NCI-H226 (cell line): ENCODE data around the gene DMBX1.

ENCODE experiments used
- DNase-seq: peaks from one replicate; pipeline ENCODE4 v3.0.0-alpha.2; 2015

The DMBX1 gene

GRCh38 chr1:46489638-46490405 is at the start of gene DMBX1:
Gene DMBX1 (plus strand): TSS chr1:46489836. CDS start chr1:46507011, 17,175 bp downstream.
- DNase-seq, result no peak

GRCh38 chr1:46440478-46440877 is 49.2 kb upstream of the DMBX1 start:
- DNase-seq, result no peak

GRCh38 chr1:46442317-46443161 is 47.1 kb upstream of the DMBX1 start:
- DNase-seq, result peak; percentile 76

- DNase-seq, result no peak
Observed at GRCh38 chr1:46444466-46444865, 45.2 kb upstream of the DMBX1 start.

GRCh38 chr1:46445773-46446256 is 43.8 kb upstream of the DMBX1 start:
- no peak for DNase-seq

GRCh38 chr1:46446646-46447498 is 42.8 kb upstream of the DMBX1 start:
- peak; percentile 47 for DNase-seq

GRCh38 chr1:46447499-46448108 is 42.0 kb upstream of the DMBX1 start:
- no peak for DNase-seq

GRCh38 chr1:46448109-46448911 is 41.3 kb upstream of the DMBX1 start:
- DNase-seq, result no peak

- no peak for DNase-seq
Observed at GRCh38 chr1:46449223-46450159, 40.1 kb upstream of the DMBX1 start.

- no peak for DNase-seq
Observed at GRCh38 chr1:46450160-46450517, 39.5 kb upstream of the DMBX1 start.

GRCh38 chr1:46451948-46452930 is 37.4 kb upstream of the DMBX1 start:
- no peak for DNase-seq

GRCh38 chr1:46452931-46453325 is 36.7 kb upstream of the DMBX1 start:
- DNase-seq, result no peak

GRCh38 chr1:46453449-46453848 is 36.2 kb upstream of the DMBX1 start:
- DNase-seq, result no peak

- DNase-seq, result no peak
Observed at GRCh38 chr1:46455951-46456350, 33.7 kb upstream of the DMBX1 start.

GRCh38 chr1:46456411-46456963 is 33.1 kb upstream of the DMBX1 start:
- no peak for DNase-seq

GRCh38 chr1:46457178-46457577 is 32.5 kb upstream of the DMBX1 start:
- DNase-seq, result no peak

- DNase-seq, result no peak
Observed at GRCh38 chr1:46458190-46458589, 31.4 kb upstream of the DMBX1 start.

- no peak for DNase-seq
Observed at GRCh38 chr1:46458846-46459245, 30.8 kb upstream of the DMBX1 start.

GRCh38 chr1:46459315-46459714 is 30.3 kb upstream of the DMBX1 start:
- DNase-seq, result no peak
